HUES48 (cell line): ENCODE measurements around the gene ZNF701.
A peak's percentile ranks its signal among the peaks of the same experiment; 100 is the strongest.
"Not testable (repeated sequence)": the region's sequence is repeated elsewhere in the genome, so short reads cannot be mapped to it uniquely, and the experiment has no call there.

Experiments
- H3K27ac ChIP-seq: one replicate; pipeline ENCODE4 v1.7.0; 2013; ENCODE audit warnings: low read depth, low read length, inconsistent platforms
- H3K27me3 ChIP-seq: 2 replicates; pipeline ENCODE4 v1.6.1; 2013; ENCODE audit warnings: mild to moderate bottlenecking, low read length; ENCODE audit not compliant: control insufficient read depth, insufficient read depth
- H3K36me3 ChIP-seq: 2 replicates; pipeline ENCODE4 v1.6.1; 2013; ENCODE audit warnings: low read length; ENCODE audit not compliant: control insufficient read depth, insufficient read depth
- H3K4me1 ChIP-seq: 2 replicates; pipeline ENCODE4 v1.6.1; 2013; ENCODE audit warnings: mild to moderate bottlenecking, low read length; ENCODE audit not compliant: control insufficient read depth, insufficient read depth
- H3K4me3 ChIP-seq: 2 replicates; pipeline ENCODE4 v1.5.1; 2013; ENCODE audit warnings: mild to moderate bottlenecking, low read depth, low read length
- H3K9ac ChIP-seq: 2 replicates; pipeline ENCODE4 v1.6.1; 2013; ENCODE audit warnings: mild to moderate bottlenecking, low read depth, low read length, moderate library complexity
- H3K9me3 ChIP-seq: 2 replicates; pipeline ENCODE4 v1.6.1; 2013; ENCODE audit warnings: low read length; ENCODE audit not compliant: control insufficient read depth, insufficient read depth

ZNF701 gene

GRCh38 chr19:52601974-52602366, 31.9 kb downstream of the ZNF701 start:
- H3K27me3 ChIP-seq, H3K36me3 ChIP-seq, H3K9ac ChIP-seq, H3K4me1 ChIP-seq, H3K9me3 ChIP-seq, H3K27ac ChIP-seq: not testable (repeated sequence)
- H3K4me3 ChIP-seq: peak overlapping the region; percentile 82

DNA sequence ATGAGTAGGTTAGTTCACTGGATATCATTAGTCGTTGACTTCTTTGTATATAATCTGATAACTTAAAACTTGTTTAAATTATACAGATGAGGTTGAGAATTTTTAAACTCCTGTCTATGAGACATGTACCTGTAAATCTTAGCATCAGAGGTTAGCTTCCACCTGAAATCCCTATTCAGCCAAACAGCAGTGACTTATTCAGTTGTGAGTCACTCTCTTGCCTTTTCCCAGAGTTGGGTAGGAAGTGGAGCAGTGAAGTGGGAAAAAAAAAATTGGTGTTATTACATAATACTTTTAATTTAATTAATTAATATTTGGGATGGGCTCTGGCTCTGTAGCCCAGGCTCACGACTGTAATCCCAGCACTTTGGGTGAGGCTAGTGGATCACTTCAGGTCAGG, 32.9 kb downstream of the ZNF701 start:
- peaks cover 6% of the 10 kb centered on the region; the same call in 1 of the 2 replicates for H3K27me3 ChIP-seq
- H3K4me1 ChIP-seq: no peaks in the 10 kb centered on the region
- no peak overlapping the region for H3K4me3 ChIP-seq
- H3K27ac ChIP-seq: no peak overlapping the region
- H3K9me3 ChIP-seq: no peaks in the 10 kb centered on the region
- H3K9ac ChIP-seq: no peak overlapping the region
- no peaks in the 10 kb centered on the region for H3K36me3 ChIP-seq

GRCh38 chr19:52603558-52604207, 33.6 kb downstream of the ZNF701 start:
- H3K36me3 ChIP-seq: no peaks in the 10 kb centered on the region
- H3K9me3 ChIP-seq: no peaks in the 10 kb centered on the region
- no peaks in the 10 kb centered on the region for H3K4me1 ChIP-seq

DNA sequence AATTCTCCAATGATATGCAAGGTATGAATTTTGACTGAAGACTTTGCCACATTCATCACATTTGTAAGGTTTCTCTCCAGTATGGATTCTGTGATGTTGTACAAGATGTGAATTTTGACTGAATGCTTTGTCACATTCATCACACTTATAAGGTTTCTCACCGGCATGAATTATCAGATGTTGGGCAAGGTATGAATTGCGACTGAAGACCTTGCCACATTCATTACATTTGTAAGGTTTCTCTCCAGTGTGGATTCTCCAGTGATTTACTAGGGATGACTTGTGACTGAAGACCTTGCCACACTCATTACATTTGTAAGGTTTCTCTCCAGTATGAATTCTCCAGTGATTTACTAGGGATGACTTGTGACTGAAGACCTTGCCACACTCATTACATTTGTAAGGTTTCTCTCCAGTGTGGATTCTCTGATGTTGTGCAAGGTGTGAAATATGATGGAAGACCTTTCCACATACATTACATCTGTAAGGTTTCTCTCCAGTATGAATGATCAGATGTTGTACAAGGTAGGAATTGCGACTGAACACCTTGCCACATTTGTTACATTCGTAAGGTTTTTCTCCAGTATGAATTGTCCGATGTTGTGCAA, 43.3 kb downstream of the ZNF701 start:
- H3K36me3 ChIP-seq: peaks cover 38% of the 10 kb centered on the region

More at GRCh38 chr19:52603558-52604207, 33.6 kb downstream of the ZNF701 start:
- Histone ChIP-seq H3K27ac (no peak overlapping the region), H3K27me3 (peaks cover 6% of the 10 kb centered on the region; the same call in 1 of the 2 replicates), H3K9ac (no peak overlapping the region), H3K4me3 (no peak overlapping the region)

GRCh38 chr19:52621376-52621775, 51.3 kb downstream of the ZNF701 start:
- Histone ChIP-seq H3K4me3 (no peak overlapping the region), H3K4me1 (no peaks in the 10 kb centered on the region), H3K36me3 (peaks cover 12% of the 10 kb centered on the region)

More for the DNA sequence above, 43.3 kb downstream of the ZNF701 start:
- Histone ChIP-seq H3K9ac (no peak overlapping the region), H3K27me3 (no peaks in the 10 kb centered on the region), H3K27ac (no peak overlapping the region), H3K4me1 (no peaks in the 10 kb centered on the region), H3K4me3 (no peak overlapping the region), H3K9me3 (peaks cover 19% of the 10 kb centered on the region)

DNA sequence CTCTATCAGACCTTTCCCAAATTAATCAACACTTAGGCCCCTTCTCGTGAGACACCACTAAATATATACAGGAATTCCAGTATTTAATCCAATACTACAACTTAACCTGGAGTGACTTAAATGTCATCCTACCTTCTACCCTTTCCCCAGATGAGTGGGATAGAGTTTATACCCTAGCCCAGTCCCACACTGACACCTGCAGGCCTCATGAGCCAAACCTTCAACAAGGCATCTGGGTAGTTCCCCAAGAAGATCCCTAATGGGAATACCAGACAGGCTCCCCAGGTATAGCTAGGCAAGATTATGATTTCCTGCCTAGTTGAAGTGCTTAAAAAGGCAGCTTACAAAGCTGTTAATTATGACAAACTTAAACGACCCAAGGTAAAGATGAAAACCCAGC, 52.2 kb downstream of the ZNF701 start:
- Histone ChIP-seq H3K36me3 (peaks cover 15% of the 10 kb centered on the region), H3K4me3 (no peak overlapping the region), H3K9ac (no peak overlapping the region), H3K9me3 (no peaks in the 10 kb centered on the region; the same call in 1 of the 2 replicates), H3K27ac (no peak overlapping the region), H3K4me1 (no peaks in the 10 kb centered on the region), H3K27me3 (no peaks in the 10 kb centered on the region)

More at GRCh38 chr19:52621376-52621775, 51.3 kb downstream of the ZNF701 start:
- H3K27ac ChIP-seq: no peak overlapping the region
- H3K9me3 ChIP-seq: no peaks in the 10 kb centered on the region
- no peaks in the 10 kb centered on the region for H3K27me3 ChIP-seq
- no peak overlapping the region for H3K9ac ChIP-seq

- H3K9ac ChIP-seq: no peak overlapping the region
- H3K4me3 ChIP-seq: no peak overlapping the region
- H3K27me3 ChIP-seq: no peaks in the 10 kb centered on the region
- peaks cover 8% of the 10 kb centered on the region for H3K9me3 ChIP-seq
- H3K36me3 ChIP-seq: peaks cover 10% of the 10 kb centered on the region
- no peaks in the 10 kb centered on the region for H3K4me1 ChIP-seq
- H3K27ac ChIP-seq: no peak overlapping the region
Observed at GRCh38 chr19:52626915-52627314, 56.8 kb downstream of the ZNF701 start.

DNA sequence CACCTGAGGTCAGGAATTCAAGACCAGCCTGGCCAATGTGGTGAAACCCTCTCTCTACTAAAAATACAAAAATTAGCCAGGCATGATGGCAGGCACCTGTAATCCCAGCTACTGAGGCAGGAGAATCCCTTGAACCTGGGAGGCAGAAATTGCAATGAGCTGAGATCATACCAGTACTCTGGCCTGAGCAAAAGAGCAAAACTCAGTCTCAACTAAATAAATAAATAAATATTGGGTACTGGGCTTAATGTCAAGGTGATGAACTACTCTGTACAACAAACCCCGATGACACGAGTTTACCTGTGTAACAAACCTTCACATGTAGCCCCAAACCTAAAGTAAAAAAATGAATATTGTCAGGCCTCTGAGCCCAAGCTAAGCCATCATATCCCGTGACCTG, 57.4 kb downstream of the ZNF701 start:
- not testable (repeated sequence) for H3K9ac ChIP-seq, H3K4me1 ChIP-seq, H3K27ac ChIP-seq, H3K27me3 ChIP-seq, H3K4me3 ChIP-seq, H3K9me3 ChIP-seq
- peaks cover 10% of the 10 kb centered on the region for H3K36me3 ChIP-seq

- H3K27me3 ChIP-seq: peaks cover 17% of the 10 kb centered on the region; the same call in 1 of the 2 replicates
- no peak overlapping the region for H3K9ac ChIP-seq
- no peaks in the 10 kb centered on the region for H3K36me3 ChIP-seq
- H3K4me3 ChIP-seq: no peak overlapping the region
- no peak overlapping the region for H3K27ac ChIP-seq
- H3K9me3 ChIP-seq: no peaks in the 10 kb centered on the region
- H3K4me1 ChIP-seq: peaks cover 5% of the 10 kb centered on the region
Observed at GRCh38 chr19:52635786-52636570, 65.9 kb downstream of the ZNF701 start.
